ENCODE data around the gene COL1A1. TPM values are rescaled to one million over a fixed set of nuclear protein-coding genes. Genes with fewer than 3 reads are reported as not detected.

Gene COL1A1
- polyA plus RNA-seq, 1 experiment: 1,356 TPM

DNA sequence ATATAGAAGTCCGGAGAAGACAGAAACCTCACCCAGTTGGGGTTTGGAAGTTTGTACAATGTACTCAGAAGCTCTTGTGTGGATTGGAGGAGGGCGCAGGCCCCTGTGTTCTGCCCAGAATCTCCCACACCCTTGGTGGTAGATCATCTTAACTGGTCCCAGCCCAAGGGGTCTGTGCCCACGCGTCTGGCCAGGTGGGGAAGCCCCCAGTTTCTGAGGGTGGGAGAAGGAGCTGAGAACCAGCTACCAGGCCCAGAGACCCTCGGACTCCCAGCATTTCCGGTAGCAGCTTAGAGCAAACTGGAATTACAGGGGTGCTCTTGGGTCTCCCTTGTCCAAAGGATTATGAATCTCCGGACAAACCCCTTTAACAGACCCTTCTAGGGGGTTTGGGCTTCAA lies 48.7 kb downstream of the COL1A1 start:
- no peak for DNase-seq (ENCODE audit: low read depth, low spot score)
- H3K4me3 ChIP-seq (ENCODE audit: low read depth, low read length): no peak overlapping the region
- H3K9me3 ChIP-seq (ENCODE audit: control insufficient read depth, insufficient read depth, low read length): no peaks in the 10 kb centered on the region; the same call in 1 of the 2 replicates
- H3K27ac ChIP-seq (ENCODE audit: low read depth, low read length): peak overlapping the region; percentile 21
- ChIA-PET CTCF (interaction anchor here (0.6 to 3.5 kb wide), 9 partner anchors 9 to 209 kb away, joined by 3 to 37 read pairs (median 3); no protein-coding TSS in a partner anchor), POLR2A (interaction anchor here (1.3 to 2.3 kb wide), 4 partner anchors 9 to 29 kb away, joined by 3 to 12 read pairs (median 5); no protein-coding TSS in a partner anchor)
- TF ChIP-seq, protein P1, sequence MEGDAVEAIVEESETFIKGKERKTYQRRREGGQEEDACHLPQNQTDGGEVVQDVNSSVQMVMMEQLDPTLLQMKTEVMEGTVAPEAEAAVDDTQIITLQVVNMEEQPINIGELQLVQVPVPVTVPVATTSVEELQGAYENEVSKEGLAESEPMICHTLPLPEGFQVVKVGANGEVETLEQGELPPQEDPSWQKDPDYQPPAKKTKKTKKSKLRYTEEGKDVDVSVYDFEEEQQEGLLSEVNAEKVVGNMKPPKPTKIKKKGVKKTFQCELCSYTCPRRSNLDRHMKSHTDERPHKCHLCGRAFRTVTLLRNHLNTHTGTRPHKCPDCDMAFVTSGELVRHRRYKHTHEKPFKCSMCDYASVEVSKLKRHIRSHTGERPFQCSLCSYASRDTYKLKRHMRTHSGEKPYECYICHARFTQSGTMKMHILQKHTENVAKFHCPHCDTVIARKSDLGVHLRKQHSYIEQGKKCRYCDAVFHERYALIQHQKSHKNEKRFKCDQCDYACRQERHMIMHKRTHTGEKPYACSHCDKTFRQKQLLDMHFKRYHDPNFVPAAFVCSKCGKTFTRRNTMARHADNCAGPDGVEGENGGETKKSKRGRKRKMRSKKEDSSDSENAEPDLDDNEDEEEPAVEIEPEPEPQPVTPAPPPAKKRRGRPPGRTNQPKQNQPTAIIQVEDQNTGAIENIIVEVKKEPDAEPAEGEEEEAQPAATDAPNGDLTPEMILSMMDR (IDR thresholded peaks at IDR 0.05; ENCODE audit: low read depth, low read length): no peak
- no peaks in the 10 kb centered on the region for H3K27me3 ChIP-seq (ENCODE audit: control insufficient read depth, insufficient read depth, low read length)

DNA sequence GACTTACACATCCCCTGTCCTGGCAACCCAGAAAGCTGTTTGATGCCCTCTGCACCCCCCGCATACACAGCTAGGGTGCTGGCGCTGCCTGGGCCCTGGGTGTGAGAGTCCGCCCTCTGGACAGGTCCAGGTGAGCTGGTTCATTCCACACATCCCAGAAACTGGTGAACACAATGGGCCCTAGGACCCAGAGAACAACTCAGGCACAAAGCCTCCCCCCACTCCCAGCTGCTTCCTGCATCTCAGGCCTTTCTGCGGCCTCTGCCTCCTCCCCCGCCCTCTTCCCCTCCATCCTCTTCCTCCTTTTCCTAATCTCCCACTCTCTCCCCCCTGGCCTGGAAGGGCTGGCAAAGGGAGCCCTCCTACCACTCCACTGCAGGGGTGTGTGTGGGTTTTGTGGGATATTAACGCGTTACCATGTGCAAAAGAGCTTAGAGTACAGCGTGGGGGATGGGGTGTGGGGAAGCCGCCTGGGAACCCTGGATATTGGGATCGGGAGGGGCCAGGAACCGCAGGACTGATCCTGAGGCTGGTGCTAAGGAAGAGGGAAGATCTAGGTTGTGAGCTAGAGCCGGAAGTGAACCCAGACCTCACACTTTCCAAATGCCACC lies 49.4 kb downstream of the COL1A1 start:
- Histone ChIP-seq H3K9me3 (ENCODE audit: control insufficient read depth, insufficient read depth, low read length) (no peaks in the 10 kb centered on the region; the same call in 1 of the 2 replicates), H3K27me3 (ENCODE audit: control insufficient read depth, insufficient read depth, low read length) (no peaks in the 10 kb centered on the region), H3K27ac (ENCODE audit: low read depth, low read length) (peak overlapping the region; percentile 57), H3K4me3 (ENCODE audit: low read depth, low read length) (peak overlapping the region; percentile 69)
- no peak for DNase-seq (ENCODE audit: low read depth, low spot score)
- TF ChIP-seq, protein P1 (IDR thresholded peaks at IDR 0.05; ENCODE audit: low read depth, low read length): no peak
- POLR2A ChIA-PET: interaction anchor here (0.6 to 2.3 kb wide), 10 partner anchors 9 to 714 kb away, joined by 3 to 15 read pairs (median 5); partner anchors contain the start of genes COL1A1 and TOB1
- CTCF ChIA-PET: interaction anchor here (0.6 to 3.5 kb wide), 15 partner anchors 9 to 210 kb away, joined by 3 to 37 read pairs (median 3); no protein-coding TSS in a partner anchor

- peak overlapping the region; percentile 67 for H3K27ac ChIP-seq (ENCODE audit: low read depth, low read length)
- ChIA-PET CTCF (interaction anchor here (0.6 to 3.5 kb wide), 12 partner anchors 10 to 211 kb away, joined by 3 to 37 read pairs (median 5); no protein-coding TSS in a partner anchor), POLR2A (interaction anchor here (0.6 to 2.3 kb wide), 11 partner anchors 10 to 715 kb away, joined by 3 to 15 read pairs (median 4); partner anchors contain the start of genes COL1A1 and TOB1)
- no peaks in the 10 kb centered on the region; the same call in 1 of the 2 replicates for H3K9me3 ChIP-seq (ENCODE audit: control insufficient read depth, insufficient read depth, low read length)
- peak overlapping the region; percentile 79 for H3K4me3 ChIP-seq (ENCODE audit: low read depth, low read length)
- peak; percentile 69 for DNase-seq (ENCODE audit: low read depth, low spot score)
- TF ChIP-seq, protein P1 (IDR thresholded peaks at IDR 0.05; ENCODE audit: low read depth, low read length): peak; percentile 69
- H3K27me3 ChIP-seq (ENCODE audit: control insufficient read depth, insufficient read depth, low read length): no peaks in the 10 kb centered on the region
Observed at GRCh38 chr17:50151041-50151936, 50.1 kb downstream of the COL1A1 start.

DNA sequence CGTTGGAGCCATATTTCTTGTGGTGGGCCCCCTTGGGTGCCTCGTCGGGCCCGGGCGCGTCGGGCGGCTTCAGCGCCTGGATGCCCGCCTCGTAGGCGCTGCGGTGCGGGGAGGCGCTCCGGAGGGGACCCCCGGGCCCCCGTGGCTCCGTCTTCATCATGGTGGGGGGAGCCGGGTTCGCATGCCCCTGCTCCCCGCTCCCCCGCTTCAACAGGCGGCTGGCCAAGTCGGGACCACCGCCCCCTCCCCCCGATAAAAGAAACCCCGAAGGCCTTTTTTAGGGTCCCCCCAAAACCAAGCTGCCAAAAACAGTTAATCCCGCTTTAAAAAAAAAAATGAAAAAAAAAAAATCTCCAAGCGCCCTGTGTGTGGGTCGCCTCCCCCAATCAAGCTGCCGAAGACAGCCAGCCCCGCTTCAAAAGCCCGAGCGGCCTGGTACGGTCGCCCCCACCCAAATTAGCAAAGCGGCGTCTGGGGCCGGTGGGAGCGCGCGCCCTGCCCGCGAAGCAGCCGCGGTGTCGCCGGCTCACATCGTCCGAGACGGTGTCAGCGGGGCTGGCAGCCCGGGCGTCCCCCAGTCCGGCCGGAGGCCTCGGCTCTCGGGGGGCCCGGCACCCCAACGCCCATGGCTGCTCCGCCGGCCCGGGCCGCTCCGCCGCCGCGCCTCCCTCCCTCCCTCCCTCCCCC lies 50.9 kb downstream of the COL1A1 start, which contains the start of gene PPP1R9B:
Gene PPP1R9B (minus strand): TSS at position 324 of the 687 bp plus-strand sequence. CDS start 164 bp downstream, at position 160.
- ChIA-PET CTCF (interaction anchor here (0.6 to 3.5 kb wide), 6 partner anchors 11 to 365 kb away, joined by 3 to 37 read pairs (median 5); no protein-coding TSS in a partner anchor), POLR2A (interaction anchor here (0.6 kb wide), 1 partner anchor 50 kb away, joined by 3 read pairs; no protein-coding TSS in a partner anchor)
- TF ChIP-seq, protein P1 (IDR thresholded peaks at IDR 0.05; ENCODE audit: low read depth, low read length): no peak
- H3K27me3 ChIP-seq (ENCODE audit: control insufficient read depth, insufficient read depth, low read length): no peaks in the 10 kb centered on the region
- H3K4me3 ChIP-seq (ENCODE audit: low read depth, low read length): peak within 1 kb of the TSS; percentile 79
- H3K27ac ChIP-seq (ENCODE audit: low read depth, low read length): peak within 1 kb of the TSS; percentile 75
- DNase-seq (ENCODE audit: low read depth, low spot score): no peak
- H3K9me3 ChIP-seq (ENCODE audit: control insufficient read depth, insufficient read depth, low read length): no peaks in the 10 kb centered on the region; the same call in 1 of the 2 replicates

Data from AG04450 (cell line).